HCT116 (cell line): ENCODE results near the gene DLL1. TPM values are rescaled to one million over a fixed set of nuclear protein-coding genes. Genes with fewer than 3 reads are reported as not detected.

Source experiments
- ATAC-seq: fragments of 200-7000 bp; cut with Tn5 transposase; 2 replicates; pipeline ENCODE4 v1.9.1; 2020; ENCODE audit warnings: mild to moderate bottlenecking, moderate library complexity
- BruUV-seq: library from RNA; stranded (reverse); fragments of 400-500 nt; replicated peaks from 2 replicates; lab custom pipeline; 2021; lab: Mats Ljungman, UMichigan
- CTCF ChIA-PET: fragments of 300-600 bp; sonication (Branson Sonifier 250); formaldehyde crosslinking; loops from one replicate; lab custom pipeline; 2021; ENCODE audit warnings: antibody characterized with exemption; lab: Charles Lee
- POLR2A ChIA-PET: fragments of 300-600, 350-600 bp; sonication (Branson Sonifier 250); formaldehyde crosslinking; loops from one replicate; lab custom pipeline; 2021; ENCODE audit warnings: antibody characterized with exemption; lab: Charles Lee
- RAD21 ChIA-PET, 2 experiments: fragments of 300-600 bp; sonication (Branson Sonifier 250); formaldehyde crosslinking; loops; one replicate each; lab custom pipeline; 2023; ENCODE audit warnings: low total read pairs in 2 of 2; ENCODE audit not compliant: uncharacterized antibody in 2 of 2, unreplicated experiment in 2 of 2, low non-redundant PET in 1 of 2; lab: Charles Lee
- DNase-seq: peaks from one replicate; pipeline ENCODE4 v3.0.0-alpha.2; 2010; ENCODE audit warnings: low read depth, low spot score
- H2AFZ ChIP-seq: fragments of 200-600 bp; shearing (Covaris generic), sonication (generic); 2 replicates; pipeline ENCODE4 v1.6.1; 2017; ENCODE audit warnings: low read depth, mixed run types, mixed read lengths, antibody characterized with exemption, low read length; ENCODE audit not compliant: poor library complexity, severe bottlenecking
- H3K27ac ChIP-seq: 2 replicates; pipeline ENCODE4 v1.5.1; 2012; ENCODE audit warnings: low read depth, low read length
- H3K27me3 ChIP-seq: fragments of 200-600 bp; sonication (generic); 2 replicates; pipeline ENCODE4 v1.6.1; 2016; ENCODE audit warnings: mixed run types, low read length, mixed read lengths; ENCODE audit not compliant: insufficient read depth
- H3K36me3 ChIP-seq, 2 experiments: fragments of 200-500 bp in 1 of 2; fragments of 200-600 bp in 1 of 2; sonication (Bioruptor generic) in 1 of 2; sonication (generic) in 1 of 2; 2 replicates each; pipeline versions ENCODE4 v1.5.1 to v1.6.1; 2014 to 2016; ENCODE audit warnings: low read length in 2 of 2, inconsistent platforms in 1 of 2, mixed read lengths in 1 of 2, mixed run types in 1 of 2; ENCODE audit not compliant: insufficient read depth in 2 of 2, control insufficient read depth in 1 of 2
- H3K4me1 ChIP-seq, 2 experiments: fragments of 200-600 bp in 1 of 2; sonication (generic) in 1 of 2; 2 replicates each; pipeline versions ENCODE4 v1.5.1 to v1.6.1; 2012 to 2017; ENCODE audit warnings: low read length in 2 of 2, inconsistent platforms in 1 of 2, mild to moderate bottlenecking in 1 of 2, mixed read lengths in 1 of 2, mixed run types in 1 of 2, moderate library complexity in 1 of 2; ENCODE audit not compliant: insufficient read depth in 2 of 2, control insufficient read depth in 1 of 2
- H3K4me2 ChIP-seq: fragments of 200-600 bp; sonication (generic); 2 replicates; pipeline ENCODE4 v1.6.1; 2017; ENCODE audit warnings: mixed run types, low read length, mixed read lengths
- H3K4me3 ChIP-seq, 2 experiments: fragments of 200-600 bp in 1 of 2; sonication (generic) in 1 of 2; replicated peaks in 1 of 2; 2 replicates each; pipeline ENCODE4 v1.5.1; 2011 to 2016; ENCODE audit warnings: low read length in 2 of 2, control low read depth in 1 of 2, low read depth in 1 of 2, mild to moderate bottlenecking in 1 of 2, mixed read lengths in 1 of 2, mixed run types in 1 of 2
- H3K79me2 ChIP-seq: fragments of 200-600 bp; sonication (generic); 2 replicates; pipeline ENCODE4 v1.6.1; 2017; ENCODE audit warnings: mild to moderate bottlenecking, mixed run types, low read length, moderate library complexity, mixed read lengths; ENCODE audit not compliant: insufficient read depth
- H3K9ac ChIP-seq: fragments of 200-600 bp; sonication (generic); 2 replicates; pipeline ENCODE4 v1.6.1; 2016; ENCODE audit warnings: low read length, mixed read lengths
- H3K9me2 ChIP-seq: fragments of 200-600 bp; sonication (generic), shearing (Covaris generic); 2 replicates; pipeline ENCODE4 v1.6.1; 2017; ENCODE audit warnings: mixed run types, mild to moderate bottlenecking, moderate library complexity; ENCODE audit not compliant: insufficient read depth
- H3K9me3 ChIP-seq, 2 experiments: fragments of 200-500 bp in 1 of 2; fragments of 200-600 bp in 1 of 2; sonication (Bioruptor generic) in 1 of 2; sonication (generic) in 1 of 2; 2 replicates each; pipeline ENCODE4 v1.6.1; 2014 to 2017; ENCODE audit warnings: low read length in 2 of 2, mixed read lengths in 2 of 2, inconsistent platforms in 1 of 2, low read depth in 1 of 2, mild to moderate bottlenecking in 1 of 2, mixed run types in 1 of 2, moderate library complexity in 1 of 2; ENCODE audit not compliant: control insufficient read depth in 1 of 2, insufficient read depth in 1 of 2
- H4K20me1 ChIP-seq: fragments of 200-600 bp; sonication (generic), shearing (Covaris generic); 2 replicates; pipeline ENCODE4 v1.6.1; 2017; ENCODE audit warnings: mixed run types, mild to moderate bottlenecking, moderate library complexity; ENCODE audit not compliant: insufficient read depth
- ATF3 ChIP-seq: IDR thresholded peaks from 2 replicates; pipeline ENCODE4 v1.6.1; 2012
- CBX3 ChIP-seq: IDR thresholded peaks from 2 replicates; pipeline ENCODE4 v1.6.1; 2012; ENCODE audit warnings: low read depth
- CEBPB ChIP-seq: IDR thresholded peaks from 2 replicates; pipeline ENCODE4 v1.6.1; 2012; ENCODE audit warnings: low read depth
- EGR1 ChIP-seq: IDR thresholded peaks from 2 replicates; pipeline ENCODE4 v1.6.1; 2012; ENCODE audit warnings: low read depth
- EZH2 ChIP-seq: fragments of 200-600 bp; sonication (generic); IDR thresholded peaks from 2 replicates; pipeline ENCODE4 v1.6.1; 2017; ENCODE audit warnings: antibody characterized with exemption, mixed run types
- EZH2phosphoT487 ChIP-seq: fragments of 200-600 bp; IDR thresholded peaks from 2 replicates; pipeline ENCODE4 v1.6.1; 2018; ENCODE audit warnings: antibody characterized with exemption, borderline replicate concordance
- FOSL1 ChIP-seq: IDR thresholded peaks from 2 replicates; pipeline ENCODE4 v1.6.1; 2012; ENCODE audit warnings: low read depth
- MAX ChIP-seq: IDR thresholded peaks from 2 replicates; pipeline ENCODE4 v1.6.1; 2012
- POLR2A ChIP-seq: IDR thresholded peaks from 2 replicates; pipeline ENCODE4 v1.7.0; 2011; ENCODE audit warnings: borderline replicate concordance; ENCODE audit not compliant: insufficient read depth, insufficient read length; ENCODE audit errors: extremely low read depth
- RAD21 ChIP-seq: IDR thresholded peaks from 2 replicates; pipeline ENCODE4 v1.6.1; 2012; ENCODE audit warnings: low read depth, mild to moderate bottlenecking
- REST ChIP-seq: IDR thresholded peaks from 2 replicates; pipeline ENCODE4 v1.6.1; 2012; ENCODE audit warnings: low read depth
- SIN3A ChIP-seq: IDR thresholded peaks from 2 replicates; pipeline ENCODE4 v1.6.1; 2012; ENCODE audit warnings: low read depth
- SP1 ChIP-seq: IDR thresholded peaks from 2 replicates; pipeline ENCODE4 v1.6.1; 2012; ENCODE audit warnings: low read depth
- YY1 ChIP-seq: IDR thresholded peaks from 2 replicates; pipeline ENCODE4 v1.6.1; 2011; ENCODE audit warnings: low read length, low read depth, moderate library complexity, mild to moderate bottlenecking; ENCODE audit not compliant: insufficient replicate concordance; ENCODE audit errors: extremely low read depth
- ZBTB33 ChIP-seq: IDR thresholded peaks from 2 replicates; pipeline ENCODE4 v1.6.1; 2011; ENCODE audit warnings: mild to moderate bottlenecking, low read length, moderate library complexity; ENCODE audit not compliant: insufficient replicate concordance; ENCODE audit errors: extremely low read depth
- ZFX ChIP-seq: fragments of 450-650 bp; IDR thresholded peaks from 2 replicates; pipeline ENCODE4 v1.6.1; 2017
- ZNF274 ChIP-seq: fragments of 200-500 bp; sonication (Bioruptor generic); IDR thresholded peaks from 2 replicates; pipeline ENCODE4 v1.6.1; 2014; ENCODE audit warnings: mild to moderate bottlenecking, low read depth, low read length, inconsistent platforms
- intact Hi-C: fragments of 100-400 bp; cut with micrococcal nuclease; formaldehyde crosslinking; loops from 2 replicates; pipeline ENCODE4 v1.10.0; 2022
- total RNA-seq: library from RNA; stranded (reverse); gene quantifications from one replicate; pipeline ENCODE4 v1.2.1, GENCODE V29; 2021; ENCODE audit not compliant: unreplicated experiment

Gene DLL1
- total RNA-seq, 1 experiment from 2014 or later = 5.3 TPM

GRCh38 chr6:170279426-170279825 lies 11.5 kb downstream of the DLL1 start:
- Histone ChIP-seq H3K4me3 (no peak overlapping the region), H3K9me3 (no peaks in the 10 kb centered on the region), H3K27ac (no peak overlapping the region), H3K79me2 (no peaks in the 10 kb centered on the region), H3K9ac (no peak overlapping the region), H4K20me1 (no peaks in the 10 kb centered on the region), H3K4me1 (peaks cover 0 to 11% of the 10 kb centered on the region in 2 experiments; a peak in 3 of 4 replicates), H3K36me3 (no peaks in the 10 kb centered on the region), H3K4me2 (no peak overlapping the region), H3K9me2 (no peaks in the 10 kb centered on the region), H3K27me3 (no peaks in the 10 kb centered on the region), H2AFZ (no peak overlapping the region)
- no peak for TF ChIP-seq EZH2
- no peak for TF ChIP-seq FOSL1
- no peak for TF ChIP-seq ZFX
- TF ChIP-seq EGR1 = no peak
- no peak for TF ChIP-seq SP1
- no peak for TF ChIP-seq ATF3
- no peak for TF ChIP-seq MAX
- TF ChIP-seq CBX3 = no peak
- TF ChIP-seq SIN3A = no peak
- TF ChIP-seq CEBPB = no peak
- TF ChIP-seq POLR2A = no peak
- TF ChIP-seq ZBTB33 = no peak
- TF ChIP-seq RAD21 = no peak
- no peak for TF ChIP-seq YY1
- no peak for TF ChIP-seq REST
- no peak for TF ChIP-seq EZH2phosphoT487
- no peak for TF ChIP-seq ZNF274
- DNase-seq (no peak), ATAC-seq (no peak)
- ChIA-PET POLR2A (no interaction called here), RAD21 (no interaction called here), CTCF (no interaction called here)
- intact Hi-C loops = no loop called here
- no TSS peak for BruUV-seq
